NB4 (cell line): Measurements from ENCODE around the gene AUH.

Source experiments
- DNase-seq: peaks from one replicate; pipeline ENCODE4 v3.0.0; 2010; ENCODE audit warnings: low read depth
- H3K4me3 ChIP-seq: one replicate; pipeline ENCODE4 v1.5.1; 2011; ENCODE audit warnings: mild to moderate bottlenecking, low read depth, low read length, moderate library complexity
- MYC ChIP-seq: IDR thresholded peaks from 2 replicates; pipeline ENCODE4 v1.6.1; 2011; ENCODE audit warnings: low read depth, low read length
- POLR2A ChIP-seq: IDR thresholded peaks from 2 replicates; pipeline ENCODE4 v1.6.1; 2011; ENCODE audit warnings: mild to moderate bottlenecking; ENCODE audit not compliant: insufficient read length; ENCODE audit errors: extremely low read depth
- TF ChIP-seq, protein P1 (sequence below): IDR thresholded peaks from one replicate; pipeline ENCODE4 v1.5.1; 2012; ENCODE audit warnings: low read depth, low read length
- TF ChIP-seq, protein P2 (sequence below): IDR thresholded peaks from 2 replicates; pipeline ENCODE4 v1.6.1; 2011; ENCODE audit warnings: low read depth, low read length

AUH gene

DNA sequence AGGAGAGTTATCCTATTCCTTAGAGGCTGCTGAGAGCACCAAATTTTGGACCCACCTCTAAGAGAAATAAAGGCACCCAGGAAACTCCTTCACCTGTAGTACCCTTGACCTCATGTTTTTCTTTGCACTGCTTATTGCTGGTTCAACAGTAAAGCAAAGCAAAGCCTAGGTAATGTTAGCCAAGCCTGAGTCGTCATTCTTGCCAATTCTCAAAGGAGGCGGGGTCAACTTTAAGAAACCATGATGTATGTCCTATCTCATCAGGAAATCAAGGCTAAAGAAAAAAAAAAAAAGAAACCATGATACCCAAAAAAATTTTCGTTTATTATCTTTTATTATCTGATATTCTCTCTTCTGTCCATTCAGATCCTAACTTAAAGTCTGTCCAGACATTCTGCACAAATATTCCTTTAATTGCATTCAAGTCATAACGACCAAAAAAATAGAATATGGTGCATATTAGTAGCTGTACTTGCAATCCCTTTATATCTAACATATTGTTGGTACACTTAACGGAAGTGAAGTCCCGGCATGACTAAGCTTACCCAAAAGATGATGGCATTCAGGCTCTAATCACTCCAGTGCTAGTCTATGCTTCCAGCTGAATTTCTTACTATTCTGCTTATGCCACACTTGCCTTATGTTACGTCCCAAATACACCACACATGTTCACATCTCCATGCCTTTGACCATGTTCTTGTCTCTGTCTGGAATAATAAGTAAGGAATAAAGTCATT is 1.8 kb downstream of the AUH start:
- no peak for DNase-seq
- H3K4me3 ChIP-seq = peak overlapping the region; percentile 92
- TF ChIP-seq MYC (no peak), POLR2A (no peak)
- TF ChIP-seq, protein P1, sequence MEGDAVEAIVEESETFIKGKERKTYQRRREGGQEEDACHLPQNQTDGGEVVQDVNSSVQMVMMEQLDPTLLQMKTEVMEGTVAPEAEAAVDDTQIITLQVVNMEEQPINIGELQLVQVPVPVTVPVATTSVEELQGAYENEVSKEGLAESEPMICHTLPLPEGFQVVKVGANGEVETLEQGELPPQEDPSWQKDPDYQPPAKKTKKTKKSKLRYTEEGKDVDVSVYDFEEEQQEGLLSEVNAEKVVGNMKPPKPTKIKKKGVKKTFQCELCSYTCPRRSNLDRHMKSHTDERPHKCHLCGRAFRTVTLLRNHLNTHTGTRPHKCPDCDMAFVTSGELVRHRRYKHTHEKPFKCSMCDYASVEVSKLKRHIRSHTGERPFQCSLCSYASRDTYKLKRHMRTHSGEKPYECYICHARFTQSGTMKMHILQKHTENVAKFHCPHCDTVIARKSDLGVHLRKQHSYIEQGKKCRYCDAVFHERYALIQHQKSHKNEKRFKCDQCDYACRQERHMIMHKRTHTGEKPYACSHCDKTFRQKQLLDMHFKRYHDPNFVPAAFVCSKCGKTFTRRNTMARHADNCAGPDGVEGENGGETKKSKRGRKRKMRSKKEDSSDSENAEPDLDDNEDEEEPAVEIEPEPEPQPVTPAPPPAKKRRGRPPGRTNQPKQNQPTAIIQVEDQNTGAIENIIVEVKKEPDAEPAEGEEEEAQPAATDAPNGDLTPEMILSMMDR = no peak
- TF ChIP-seq, protein P2, sequence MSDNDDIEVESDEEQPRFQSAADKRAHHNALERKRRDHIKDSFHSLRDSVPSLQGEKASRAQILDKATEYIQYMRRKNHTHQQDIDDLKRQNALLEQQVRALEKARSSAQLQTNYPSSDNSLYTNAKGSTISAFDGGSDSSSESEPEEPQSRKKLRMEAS = no peak

DNA sequence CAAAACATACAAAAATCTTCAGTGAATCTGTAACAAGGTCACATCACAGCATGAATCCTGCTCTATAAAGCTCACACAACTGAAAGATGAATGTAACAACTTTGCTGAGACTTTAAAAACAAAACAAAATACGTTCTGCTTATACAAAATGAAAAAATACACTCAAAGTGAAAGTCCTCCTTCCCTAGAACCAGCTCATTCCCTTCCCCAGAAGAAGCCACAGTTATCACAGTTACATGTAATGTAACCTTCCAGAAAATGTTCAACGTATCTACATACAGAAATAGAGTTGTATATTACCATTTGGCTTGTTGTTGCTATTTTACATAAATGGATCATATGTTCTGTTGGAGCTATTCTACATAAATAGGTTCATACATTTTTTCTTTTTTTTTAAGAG is 2.6 kb downstream of the AUH start:
- DNase-seq = no peak
- no peak overlapping the region for H3K4me3 ChIP-seq
- TF ChIP-seq, protein P2 = no peak

DNA sequence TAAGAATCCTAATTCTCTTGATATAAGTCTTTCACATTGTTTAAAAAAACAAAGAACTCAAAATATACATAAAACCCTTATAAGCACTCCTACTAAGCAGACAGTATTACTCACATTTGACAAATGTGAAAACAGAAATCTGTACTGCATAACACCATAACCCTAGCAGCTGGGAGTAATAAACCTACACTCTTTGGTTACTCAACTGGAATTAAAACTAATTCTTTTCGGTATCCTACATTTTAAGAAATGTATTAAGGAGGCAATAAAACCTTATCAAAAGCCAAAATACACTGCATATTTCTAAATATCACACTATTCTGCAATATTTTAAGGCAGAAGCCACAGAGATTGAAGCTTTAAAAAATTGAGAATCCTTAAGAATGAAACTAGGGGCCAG is 6.8 kb downstream of the AUH start:
- TF ChIP-seq POLR2A (no peak), MYC (no peak)
- TF ChIP-seq, protein P2 = no peak
- TF ChIP-seq, protein P1 = no peak
- DNase-seq = no peak
- no peak overlapping the region for H3K4me3 ChIP-seq

DNA sequence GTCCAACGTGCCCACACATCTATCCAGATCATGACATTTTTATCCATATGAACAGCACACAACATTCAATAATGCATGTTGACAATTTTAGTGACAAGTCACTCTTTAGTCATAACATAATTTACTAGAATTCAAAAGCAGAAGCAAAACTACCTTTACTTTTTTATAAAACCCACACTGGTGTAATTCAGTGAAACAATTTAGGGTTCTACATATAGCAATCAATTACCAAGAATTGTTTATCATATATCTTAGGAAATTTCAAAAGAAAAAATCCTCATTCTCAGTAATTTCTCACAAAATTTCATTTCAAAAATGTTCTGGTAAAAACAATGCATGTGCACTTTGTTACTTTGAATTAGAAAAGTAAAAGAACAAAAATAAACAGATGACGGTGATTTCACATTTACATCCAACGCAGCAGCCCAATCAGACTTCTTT is 12.6 kb downstream of the AUH start:
- DNase-seq = no peak
- H3K4me3 ChIP-seq = no peak overlapping the region
- TF ChIP-seq POLR2A = no peak
- TF ChIP-seq, protein P1 = no peak
- no peak for TF ChIP-seq MYC
- TF ChIP-seq, protein P2 = no peak

DNA sequence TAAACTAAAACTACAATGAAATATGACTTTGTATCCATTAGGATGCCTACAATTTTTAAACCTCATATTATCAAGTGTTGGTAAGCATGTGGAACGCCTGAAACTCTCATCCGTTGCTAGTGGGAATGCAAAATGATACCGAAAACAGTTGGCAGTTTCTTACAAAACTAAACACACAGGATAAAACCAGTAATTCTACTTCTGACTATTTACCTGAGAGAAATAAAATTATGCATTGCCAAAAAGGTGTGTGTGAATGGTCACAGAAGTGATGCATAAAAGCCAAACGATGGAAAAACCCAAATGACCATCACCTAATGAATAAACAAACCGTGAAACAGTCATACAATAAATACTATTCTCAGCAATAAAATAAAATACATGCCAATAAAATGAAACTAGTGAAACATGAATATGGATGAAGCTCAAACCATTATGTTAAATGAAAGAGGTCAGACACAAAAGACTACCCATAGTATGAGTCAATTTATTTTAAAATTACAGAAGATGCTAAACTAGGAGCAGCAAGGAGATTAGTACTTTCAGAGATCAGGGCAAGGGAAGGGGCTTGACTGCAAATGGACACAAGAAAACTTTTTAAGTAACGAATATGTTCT is 13.4 kb downstream of the AUH start:
- H3K4me3 ChIP-seq = no peak overlapping the region

More for the DNA sequence above, 13.4 kb downstream of the AUH start:
- DNase-seq = no peak
- TF ChIP-seq, protein P1 = no peak
- no peak for TF ChIP-seq POLR2A
- TF ChIP-seq, protein P2 = no peak
- no peak for TF ChIP-seq MYC
